Measurements from ENCODE around the gene GAL3ST2.

- TF ChIP-seq CTCF (IDR thresholded peaks at IDR 0.05; ENCODE audit: low read depth, low read length, poor library complexity, severe bottlenecking) (no peak), EZH2phosphoT487 (IDR thresholded peaks at IDR 0.05; ENCODE audit: borderline replicate concordance, low read length) (no peak)
Observed at GRCh38 chr2:241762321-241762932, 14.2 kb upstream of the GAL3ST2 start.

All from DOHH2 (cell line).